T-helper 17 cell (primary cell): ENCODE measurements around the gene AATK. TPM values are rescaled to one million over a fixed set of nuclear protein-coding genes. Genes with fewer than 3 reads are reported as not detected.

Experiments used
- ATAC-seq: fragments of 150-1000 bp; cut with Tn5 transposase; 2 replicates; pipeline ENCODE4 v1.10.0; 2021; ENCODE audit warnings: mild to moderate bottlenecking, moderate library complexity
- DNase-seq, 3 donors: peaks; one replicate each; pipeline versions ENCODE4 v3.0.0 to v3.0.0-alpha.2; 2020 to 2021
- H3K9me3 ChIP-seq: one replicate; pipeline ENCODE4 v1.7.0; 2013; ENCODE audit warnings: low read length, mild to moderate bottlenecking; ENCODE audit not compliant: control insufficient read depth, poor library complexity, severe bottlenecking
- H3K27ac Mint-ChIP-seq: one replicate; pipeline ENCODE4 v1.8.0; 2022; ENCODE audit warnings: mild to moderate bottlenecking, moderate library complexity, mixed read lengths
- H3K27me3 Mint-ChIP-seq: one replicate; pipeline ENCODE4 v1.8.0; 2022; ENCODE audit warnings: mixed read lengths
- H3K36me3 Mint-ChIP-seq: one replicate; pipeline ENCODE4 v1.8.0; 2022; ENCODE audit warnings: low read depth, mixed read lengths
- H3K4me1 Mint-ChIP-seq: one replicate; pipeline ENCODE4 v1.8.0; 2022; ENCODE audit warnings: mild to moderate bottlenecking, mixed read lengths
- H3K4me3 Mint-ChIP-seq: one replicate; pipeline ENCODE4 v1.8.0; 2022; ENCODE audit warnings: mild to moderate bottlenecking, moderate library complexity, mixed read lengths
- total RNA-seq, 4 donors: library from RNA in 2 of 4; stranded (reverse) in 2 of 4; gene quantifications; one replicate each; pipeline ENCODE4 v1.2.3 and lab custom pipeline; 2022 to 2026

Gene AATK
- total RNA-seq, 2 donors from 2014 or later = 1.9 to 2.2 TPM

DNA sequence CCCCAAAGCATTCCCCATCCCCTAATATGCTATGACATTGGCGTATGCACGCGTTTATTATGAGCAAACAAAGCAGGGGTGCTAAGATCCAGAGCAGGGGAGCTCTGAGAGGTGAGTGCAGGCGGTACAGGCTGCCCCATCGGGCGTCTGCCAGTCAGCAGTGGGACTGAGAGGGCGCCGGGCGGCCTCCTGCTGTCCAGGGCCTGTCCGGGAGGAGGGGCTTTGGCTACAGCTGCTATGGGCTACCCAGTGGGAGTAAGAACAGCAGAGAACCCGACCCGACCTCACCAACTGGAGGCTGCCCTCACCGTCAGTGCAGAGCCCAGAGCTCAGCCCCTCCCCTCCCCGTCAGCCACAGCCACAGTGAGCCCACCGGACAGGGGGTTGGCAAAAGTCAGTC, 18.5 kb upstream of the AATK start:
- Mint-ChIP-seq H3K27ac (no peak overlapping the region), H3K27me3 (no peaks in the 10 kb centered on the region), H3K4me1 (peaks cover 4% of the 10 kb centered on the region), H3K36me3 (peaks cover 3% of the 10 kb centered on the region), H3K4me3 (no peak overlapping the region)
- DNase-seq (no peak), ATAC-seq (no peak)
- no peaks in the 10 kb centered on the region for H3K9me3 ChIP-seq

DNA sequence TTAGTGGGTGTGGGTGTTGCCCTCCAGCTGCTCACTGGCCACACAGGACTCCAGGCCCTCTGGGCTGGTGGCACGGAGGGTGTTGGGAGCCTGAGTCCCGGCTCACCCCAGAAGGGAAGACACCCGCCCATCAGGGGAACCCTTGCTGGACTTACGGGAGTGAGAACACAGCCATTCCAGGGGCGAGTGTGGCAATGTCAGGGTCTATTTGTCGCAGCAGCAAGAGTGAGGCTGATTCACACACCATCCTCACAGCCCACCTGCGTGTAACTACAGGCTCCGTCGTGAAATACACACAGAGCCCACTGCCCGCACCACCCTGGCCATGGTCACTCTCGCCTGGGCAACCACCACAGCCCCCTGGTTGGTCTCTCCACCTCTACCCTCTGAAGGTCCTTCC, 17.8 kb upstream of the AATK start:
- no peaks in the 10 kb centered on the region for H3K27me3 Mint-ChIP-seq
- no peaks in the 10 kb centered on the region for H3K9me3 ChIP-seq
- DNase-seq = no peak
- no peak overlapping the region for H3K27ac Mint-ChIP-seq
- ATAC-seq = no peak
- peaks cover 3% of the 10 kb centered on the region for H3K36me3 Mint-ChIP-seq
- H3K4me3 Mint-ChIP-seq = no peak overlapping the region
- H3K4me1 Mint-ChIP-seq = peaks cover 2% of the 10 kb centered on the region

DNA sequence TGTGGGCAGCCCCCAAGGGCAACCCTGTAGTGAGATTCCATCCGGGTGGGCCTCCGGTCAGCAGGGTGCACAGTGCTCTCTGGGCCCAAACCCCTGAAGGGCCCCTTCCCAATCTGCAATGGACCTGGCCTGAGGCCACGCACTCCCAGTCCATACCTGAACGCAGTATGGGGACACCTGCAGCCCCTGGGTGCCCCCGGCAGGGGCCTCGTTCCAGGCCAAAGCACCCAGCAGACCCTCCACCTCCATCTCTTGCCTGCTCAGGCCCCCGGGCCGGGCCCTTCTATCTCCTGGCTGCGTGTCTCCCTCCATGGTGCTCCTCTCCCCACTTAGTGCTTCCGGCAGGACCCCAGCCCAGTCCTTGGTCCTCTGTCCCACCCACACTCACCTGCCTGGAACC, 17.3 kb upstream of the AATK start:
- Mint-ChIP-seq H3K27me3 (no peaks in the 10 kb centered on the region), H3K4me1 (peaks cover 2% of the 10 kb centered on the region), H3K36me3 (peaks cover 3% of the 10 kb centered on the region), H3K27ac (no peak overlapping the region), H3K4me3 (no peak overlapping the region)
- no peaks in the 10 kb centered on the region for H3K9me3 ChIP-seq
- no peak for ATAC-seq
- DNase-seq = no peak

DNA sequence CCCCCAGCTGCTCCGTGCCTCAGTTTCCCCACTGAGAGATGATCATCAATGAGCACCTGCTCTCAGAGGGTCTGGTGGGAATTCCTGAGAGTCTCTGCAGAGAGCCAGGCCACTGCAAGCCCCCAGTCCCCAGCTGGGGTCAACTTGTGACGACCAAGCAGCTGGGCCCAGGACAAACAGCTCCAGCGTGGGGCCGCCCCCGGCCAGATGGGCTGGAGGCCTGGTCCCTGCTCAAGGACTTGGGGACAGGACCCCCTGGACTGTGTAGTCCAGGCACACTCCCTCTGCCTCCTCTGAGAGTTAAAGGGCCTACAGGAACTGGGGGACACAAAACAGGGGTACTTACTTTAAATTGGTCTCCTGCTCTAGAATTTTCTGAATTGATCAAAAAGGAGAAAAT, 16.6 kb upstream of the AATK start:
- DNase-seq (no peak), ATAC-seq (no peak)
- Mint-ChIP-seq H3K36me3 (peaks cover 3% of the 10 kb centered on the region), H3K27me3 (no peaks in the 10 kb centered on the region), H3K4me3 (no peak overlapping the region), H3K27ac (no peak overlapping the region), H3K4me1 (peaks cover 2% of the 10 kb centered on the region)
- no peaks in the 10 kb centered on the region for H3K9me3 ChIP-seq

DNA sequence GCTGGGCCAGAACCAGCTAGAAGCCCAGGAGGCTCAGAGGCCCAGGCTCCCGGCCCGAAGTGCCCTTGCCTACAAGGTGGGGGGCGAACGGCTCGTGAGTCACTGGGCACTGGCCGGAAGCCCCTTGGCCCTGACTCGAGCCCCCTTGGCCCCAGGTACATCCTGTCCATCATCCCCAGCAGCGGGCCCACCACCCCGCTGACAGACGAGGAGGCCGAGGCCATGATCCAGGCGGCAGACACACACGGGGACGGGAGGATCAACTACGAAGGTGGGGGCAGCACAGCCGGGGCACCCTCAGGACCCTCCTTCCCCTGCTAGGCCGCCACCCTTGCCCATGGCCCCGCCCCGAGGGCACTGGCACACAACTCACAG, 15.8 kb upstream of the AATK start:
- Mint-ChIP-seq H3K27me3 (no peaks in the 10 kb centered on the region), H3K4me1 (peaks cover 2% of the 10 kb centered on the region), H3K36me3 (peaks cover 3% of the 10 kb centered on the region), H3K4me3 (no peak overlapping the region), H3K27ac (no peak overlapping the region)
- H3K9me3 ChIP-seq = no peaks in the 10 kb centered on the region
- DNase-seq (no peak), ATAC-seq (no peak)

DNA sequence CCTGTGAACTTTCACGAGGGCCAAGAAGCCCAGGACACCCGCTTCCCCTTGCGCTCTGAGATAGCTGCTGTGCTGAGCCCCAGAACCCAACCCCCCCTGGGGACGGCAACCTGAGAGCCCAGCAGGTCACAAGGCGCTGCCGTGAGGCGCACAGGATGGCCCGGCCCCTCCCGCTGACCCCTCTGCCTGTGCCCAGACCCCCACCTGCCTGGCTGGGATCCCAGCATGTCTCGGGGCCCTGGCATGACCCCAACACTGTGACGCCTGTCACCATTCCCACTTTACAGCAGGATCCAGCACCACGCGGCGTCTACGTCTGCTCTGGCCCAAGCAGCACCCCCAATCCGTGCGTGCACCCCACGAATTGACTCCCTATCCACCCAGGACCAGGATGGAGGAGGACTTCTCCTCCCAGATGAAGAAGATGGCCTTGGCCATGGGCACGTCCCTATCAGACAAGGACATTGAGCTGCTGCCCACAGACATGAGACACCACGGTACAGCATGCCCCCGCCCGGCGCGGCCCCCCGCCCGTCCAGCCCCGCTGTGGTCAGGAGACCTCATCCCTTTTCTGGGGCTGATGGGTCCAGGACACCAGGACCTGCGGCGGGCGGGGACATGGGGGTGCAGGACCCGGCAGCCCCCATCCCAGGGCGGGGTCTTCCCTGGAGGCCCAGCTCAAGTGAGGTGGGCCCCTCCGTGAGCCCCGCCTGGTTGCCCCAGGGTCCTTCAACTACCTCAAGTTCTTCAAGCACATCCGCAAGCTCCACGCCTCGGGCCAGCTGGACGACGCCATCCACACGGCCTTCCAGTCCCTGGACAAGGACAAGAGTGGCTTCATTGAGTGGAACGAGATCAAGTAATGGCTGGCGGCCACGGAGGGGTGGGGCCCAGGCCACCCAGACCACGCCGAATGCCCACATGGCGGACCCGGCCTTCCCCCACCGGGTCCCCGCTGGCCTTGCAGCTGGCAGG, 15.1 kb upstream of the AATK start:
- H3K27me3 Mint-ChIP-seq = no peaks in the 10 kb centered on the region
- no peak for ATAC-seq
- H3K4me3 Mint-ChIP-seq = no peak overlapping the region
- H3K4me1 Mint-ChIP-seq = peaks cover 2% of the 10 kb centered on the region
- H3K27ac Mint-ChIP-seq = no peak overlapping the region
- no peaks in the 10 kb centered on the region for H3K9me3 ChIP-seq
- DNase-seq = no peak
- H3K36me3 Mint-ChIP-seq = peaks cover 3% of the 10 kb centered on the region

DNA sequence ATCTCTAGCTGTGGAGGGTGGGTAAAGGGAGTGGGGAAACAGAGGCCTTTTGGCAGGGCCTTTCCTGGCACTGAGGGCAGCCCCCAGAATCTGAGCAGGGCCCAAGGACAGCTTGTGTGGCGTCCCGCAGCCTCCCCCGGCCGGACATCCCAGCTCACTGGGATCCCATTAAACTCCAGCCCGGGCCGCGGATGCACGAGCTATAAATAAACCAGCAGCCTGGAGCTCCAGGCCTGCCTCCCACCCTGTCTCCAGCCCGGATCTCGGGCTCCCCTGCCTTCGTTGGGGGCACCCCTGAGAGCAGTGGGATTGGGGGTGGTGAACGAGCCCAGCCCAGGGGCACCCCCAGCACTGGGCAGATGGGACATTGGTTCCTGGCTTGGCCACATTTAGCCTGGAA, 13.8 kb upstream of the AATK start:
- peaks cover 3% of the 10 kb centered on the region for H3K36me3 Mint-ChIP-seq
- peaks cover 2% of the 10 kb centered on the region for H3K4me1 Mint-ChIP-seq
- no peak for DNase-seq
- no peaks in the 10 kb centered on the region for H3K27me3 Mint-ChIP-seq
- H3K4me3 Mint-ChIP-seq = no peak overlapping the region
- H3K27ac Mint-ChIP-seq = no peak overlapping the region
- ATAC-seq = no peak
- H3K9me3 ChIP-seq = no peaks in the 10 kb centered on the region

DNA sequence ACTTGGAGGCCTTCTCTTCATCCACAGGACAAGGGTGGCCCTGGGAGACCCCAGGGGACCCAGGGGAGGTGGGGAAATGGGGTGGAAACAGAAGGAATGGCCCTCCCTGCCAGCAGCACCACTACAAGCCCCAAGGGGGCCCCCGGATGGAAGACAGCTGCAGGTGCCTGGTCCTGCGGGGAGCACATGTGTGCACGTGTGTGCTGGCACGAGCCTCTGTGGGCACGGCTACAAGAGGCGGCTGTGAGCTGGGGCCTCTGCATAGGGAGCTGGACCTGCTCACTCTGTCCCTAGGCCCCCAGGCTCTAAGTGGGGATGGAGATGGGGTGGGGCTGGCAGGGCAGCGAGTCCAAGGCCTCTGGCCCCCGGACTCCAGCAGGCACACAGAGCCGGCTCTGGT, 13.2 kb upstream of the AATK start:
- Mint-ChIP-seq H3K27ac (no peak overlapping the region), H3K4me1 (peaks cover 2% of the 10 kb centered on the region), H3K4me3 (no peak overlapping the region), H3K27me3 (no peaks in the 10 kb centered on the region), H3K36me3 (peaks cover 1% of the 10 kb centered on the region)
- ATAC-seq = no peak
- no peak for DNase-seq
- no peaks in the 10 kb centered on the region for H3K9me3 ChIP-seq

DNA sequence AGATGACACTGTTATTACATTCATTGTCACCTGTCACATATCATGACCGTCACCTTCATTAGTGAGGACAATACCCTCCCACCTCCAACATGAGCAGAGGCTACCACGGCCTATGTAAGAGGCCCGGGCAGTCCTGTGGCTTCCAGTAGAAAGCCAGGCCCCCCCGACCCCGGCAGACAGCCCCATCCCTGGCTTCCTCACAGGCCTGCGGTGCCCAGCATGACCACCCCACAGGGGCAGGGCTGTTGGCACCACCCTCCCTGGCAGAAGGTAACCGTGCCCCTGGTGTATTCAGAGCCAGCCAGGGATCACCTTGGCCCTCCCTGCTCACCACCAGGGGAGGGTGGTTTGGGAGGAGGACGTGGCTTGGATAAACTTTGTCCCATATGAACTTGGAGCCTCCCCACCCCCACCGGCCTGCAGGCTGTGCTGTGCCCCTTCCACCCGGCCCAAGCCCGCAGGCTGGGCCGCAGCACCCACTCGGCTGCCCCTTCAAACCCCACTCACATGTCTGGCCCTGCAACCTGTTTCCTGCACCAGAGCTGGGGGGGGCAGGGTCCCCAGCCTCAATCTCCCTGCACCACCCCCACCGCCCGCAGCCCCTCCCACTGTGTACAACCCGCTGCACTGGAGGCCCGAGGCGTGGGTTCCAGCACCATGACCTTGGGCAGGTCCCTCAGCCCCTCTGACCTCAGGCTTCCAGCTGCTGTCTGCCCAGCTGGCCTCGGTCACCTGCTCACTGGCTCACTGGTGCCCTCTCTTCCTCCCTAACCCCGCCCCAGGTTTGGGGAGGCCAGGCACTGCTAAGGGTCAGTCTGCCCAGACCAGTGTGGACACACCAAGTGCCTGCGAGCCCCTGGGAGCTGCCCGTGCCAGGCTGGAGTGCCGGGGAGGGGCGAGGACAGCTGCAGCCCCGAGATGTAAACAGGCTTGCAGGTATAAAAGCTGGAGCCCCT, 12.4 kb upstream of the AATK start:
- no peak for DNase-seq
- H3K36me3 Mint-ChIP-seq = no peaks in the 10 kb centered on the region
- H3K27ac Mint-ChIP-seq = no peak overlapping the region
- peaks cover 2% of the 10 kb centered on the region for H3K4me1 Mint-ChIP-seq
- no peak overlapping the region for H3K4me3 Mint-ChIP-seq
- no peak for ATAC-seq
- H3K27me3 Mint-ChIP-seq = no peaks in the 10 kb centered on the region
- H3K9me3 ChIP-seq = no peaks in the 10 kb centered on the region

DNA sequence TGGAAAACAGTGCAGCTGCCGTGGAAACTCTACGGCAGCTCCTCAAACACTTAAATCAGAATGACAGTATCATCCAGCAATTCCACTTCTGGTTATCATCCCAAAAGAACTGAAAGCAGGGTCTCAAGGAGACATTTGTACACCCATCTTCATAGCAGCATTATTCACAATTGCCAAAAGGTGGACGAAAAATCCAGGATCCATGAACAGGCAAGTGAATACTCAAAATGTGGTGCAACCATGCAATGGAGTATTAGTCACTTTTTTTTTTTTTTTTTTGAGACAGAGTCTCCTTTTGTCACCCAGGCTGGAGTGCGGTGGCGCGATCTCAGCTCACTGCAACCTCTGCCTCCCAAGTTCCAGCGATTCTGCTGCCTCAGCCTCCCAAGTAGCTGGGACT, 10.6 kb upstream of the AATK start:
- no peaks in the 10 kb centered on the region for H3K36me3 Mint-ChIP-seq
- DNase-seq (no peak), ATAC-seq (no peak)
- no peaks in the 10 kb centered on the region for H3K4me1 Mint-ChIP-seq
- H3K27ac Mint-ChIP-seq = no peak overlapping the region
- no peak overlapping the region for H3K4me3 Mint-ChIP-seq
- H3K27me3 Mint-ChIP-seq = no peaks in the 10 kb centered on the region
- no peaks in the 10 kb centered on the region for H3K9me3 ChIP-seq

DNA sequence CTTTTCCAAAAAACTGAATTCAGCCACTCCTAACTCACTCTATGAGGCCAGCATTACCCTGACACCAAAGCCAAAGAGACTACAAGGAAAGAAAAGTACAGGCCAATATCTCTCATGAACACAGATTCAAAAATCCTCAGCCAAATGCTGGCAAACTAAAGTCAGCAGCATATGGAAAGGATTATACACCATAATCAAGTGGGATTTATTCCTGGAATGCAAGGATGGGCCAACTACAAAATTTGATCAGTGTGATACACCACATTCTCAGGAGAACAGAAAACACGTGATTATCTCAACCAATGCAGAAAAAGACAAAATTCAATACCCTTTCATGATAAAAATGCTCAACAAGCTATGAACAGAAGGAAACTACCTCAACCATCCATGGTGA, 7.7 kb upstream of the AATK start:
- Mint-ChIP-seq H3K4me1 (no peaks in the 10 kb centered on the region), H3K27ac (no peak overlapping the region), H3K27me3 (no peaks in the 10 kb centered on the region), H3K4me3 (no peak overlapping the region), H3K36me3 (no peaks in the 10 kb centered on the region)
- DNase-seq (no peak), ATAC-seq (no peak)
- no peaks in the 10 kb centered on the region for H3K9me3 ChIP-seq

DNA sequence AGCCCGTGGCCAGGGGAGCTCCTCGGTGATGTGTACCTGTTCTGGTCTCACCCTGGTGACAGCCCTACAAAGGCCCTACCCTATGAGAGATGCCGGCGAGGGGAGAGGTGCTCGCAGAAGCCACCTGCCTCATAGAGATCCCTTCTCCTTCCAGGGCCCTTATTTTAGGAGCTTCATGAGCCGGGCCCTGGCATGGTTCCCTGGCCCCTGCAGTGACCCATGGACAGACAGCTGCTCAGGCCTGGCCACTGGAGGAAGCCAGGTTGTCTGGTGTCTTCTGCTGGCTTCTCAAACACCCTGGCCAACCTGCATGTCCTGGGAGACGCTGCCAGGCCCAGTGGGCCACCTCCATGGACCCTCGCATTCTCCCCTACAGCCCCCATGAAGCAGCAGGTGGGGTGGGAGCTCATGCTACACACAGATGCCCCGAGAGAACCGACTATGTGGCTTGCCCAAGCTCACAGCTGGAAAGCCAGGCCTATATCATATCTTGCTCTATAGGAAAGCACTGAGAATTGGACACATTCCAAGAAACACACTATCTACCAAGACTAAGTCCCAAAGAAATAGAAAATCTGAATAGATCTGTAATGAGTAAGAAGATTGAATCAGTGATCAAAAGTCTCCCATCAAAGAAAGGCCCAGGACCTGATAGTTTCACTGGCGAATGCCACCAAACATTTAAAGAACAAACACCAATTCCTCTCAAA, 7.2 kb upstream of the AATK start:
- Mint-ChIP-seq H3K36me3 (no peaks in the 10 kb centered on the region), H3K27me3 (no peaks in the 10 kb centered on the region), H3K4me3 (no peak overlapping the region), H3K4me1 (no peaks in the 10 kb centered on the region), H3K27ac (no peak overlapping the region)
- no peaks in the 10 kb centered on the region for H3K9me3 ChIP-seq
- ATAC-seq = no peak
- DNase-seq = no peak

DNA sequence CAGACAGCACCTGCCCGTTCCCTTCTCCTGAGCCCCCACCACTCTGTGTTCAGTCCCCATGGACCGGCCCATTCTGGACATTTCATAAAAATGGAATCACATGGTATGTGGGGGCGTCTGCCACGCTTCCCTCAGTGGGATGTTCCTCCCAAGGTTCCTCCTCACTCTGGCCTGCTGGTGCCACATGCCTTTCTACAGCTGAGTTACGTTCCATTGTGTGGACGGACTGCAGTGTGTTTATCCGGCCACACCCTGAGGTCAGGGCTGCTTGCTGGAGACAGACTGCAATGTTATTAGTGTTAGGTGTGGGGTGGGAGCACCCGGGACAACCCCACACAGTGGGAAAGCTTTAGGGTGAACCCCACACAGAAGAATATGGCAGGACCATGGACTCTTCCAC, 5.9 kb upstream of the AATK start:
- ATAC-seq (no peak), DNase-seq (no peak)
- Mint-ChIP-seq H3K4me1 (no peaks in the 10 kb centered on the region), H3K27ac (no peak overlapping the region), H3K36me3 (no peaks in the 10 kb centered on the region), H3K27me3 (peaks cover 6% of the 10 kb centered on the region), H3K4me3 (no peak overlapping the region)
- H3K9me3 ChIP-seq = no peaks in the 10 kb centered on the region
